ENCODE measurements around the gene MAP3K19.
A peak's percentile ranks its signal among the peaks of the same experiment; 100 is the strongest.
"Not testable (repeated sequence)": the region's sequence is repeated elsewhere in the genome, so short reads cannot be mapped to it uniquely, and the experiment has no call there.

The MAP3K19 gene

GRCh38 chr2:135052042-135052876 is 5.0 kb upstream of the MAP3K19 start, which contains the start of gene RAB3GAP1:
RAB3GAP1 (plus strand) TSS chr2:135052292; CDS start chr2:135052308, 16 bp downstream.
- peak; percentile 91 to 92 for DNase-seq

- DNase-seq = no peak
Observed at GRCh38 chr2:135050684-135051083, 3.4 kb upstream of the MAP3K19 start.

GRCh38 chr2:135050132-135050531 is 2.9 kb upstream of the MAP3K19 start:
- DNase-seq = no peak

- DNase-seq = no peak
Observed at GRCh38 chr2:135048122-135048521, 875 bp upstream of the MAP3K19 start.

- DNase-seq = peak; percentile 38 to 45
Observed at GRCh38 chr2:135043345-135043744, 3.9 kb downstream of the MAP3K19 start.

GRCh38 chr2:135037831-135038230 is 9.4 kb downstream of the MAP3K19 start:
- DNase-seq = no peak

GRCh38 chr2:135033216-135033615 is 14.0 kb downstream of the MAP3K19 start:
- DNase-seq = not testable (repeated sequence)

- no peak for DNase-seq
Observed at GRCh38 chr2:135030826-135031225, 16.4 kb downstream of the MAP3K19 start.

- DNase-seq = no peak
Observed at GRCh38 chr2:135029481-135030134, 17.6 kb downstream of the MAP3K19 start.

GRCh38 chr2:135023886-135024485 is 23.3 kb downstream of the MAP3K19 start:
- no peak for DNase-seq

- no peak for DNase-seq
Observed at GRCh38 chr2:135022952-135023880, 24.0 kb downstream of the MAP3K19 start.

- DNase-seq = no peak
Observed at GRCh38 chr2:135021618-135022017, 25.6 kb downstream of the MAP3K19 start.

- DNase-seq = no peak
Observed at GRCh38 chr2:135011633-135012032, 35.6 kb downstream of the MAP3K19 start.

- DNase-seq = no peak
Observed at GRCh38 chr2:135010200-135010942, 36.9 kb downstream of the MAP3K19 start.

GRCh38 chr2:135009339-135009738 is 37.9 kb downstream of the MAP3K19 start:
- DNase-seq = no peak

- no peak for DNase-seq
Observed at GRCh38 chr2:135005753-135006152, 41.5 kb downstream of the MAP3K19 start.

- peak; percentile 80 to 85 for DNase-seq
Observed at GRCh38 chr2:135004005-135004746, 43.1 kb downstream of the MAP3K19 start.

GRCh38 chr2:135002836-135003235 is 44.4 kb downstream of the MAP3K19 start:
- DNase-seq = no peak

- DNase-seq = no peak
Observed at GRCh38 chr2:134999521-134999920, 47.7 kb downstream of the MAP3K19 start.

GRCh38 chr2:134988994-134989605 is 58.1 kb downstream of the MAP3K19 start:
- DNase-seq = no peak

- no peak for DNase-seq
Observed at GRCh38 chr2:134985061-134985460, 62.2 kb downstream of the MAP3K19 start.
